Activated T-cell treated with anti-CD3 and anti-CD28 coated beads, Interleukin-2, amount 50 U/mL, for 24 hours (primary cell): ENCODE data around the gene MLLT1.
A peak's percentile ranks its signal among the peaks of the same experiment; 100 is the strongest.

Source experiments
- DNase-seq: peaks from one replicate; pipeline ENCODE4 v3.0.0-alpha.2; 2020
- H3K27ac Mint-ChIP-seq: 2 replicates; pipeline ENCODE4 v1.8.0; 2020; ENCODE audit warnings: mild to moderate bottlenecking, mixed read lengths
- H3K27me3 Mint-ChIP-seq: 2 replicates; pipeline ENCODE4 v1.8.0; 2020; ENCODE audit warnings: mixed read lengths
- H3K36me3 Mint-ChIP-seq: 2 replicates; pipeline ENCODE4 v1.8.0; 2020; ENCODE audit warnings: low read depth, mixed read lengths
- H3K4me1 Mint-ChIP-seq: 2 replicates; pipeline ENCODE4 v1.8.0; 2020; ENCODE audit warnings: low read depth, mixed read lengths
- H3K4me3 Mint-ChIP-seq: 2 replicates; pipeline ENCODE4 v1.8.0; 2020; ENCODE audit warnings: mild to moderate bottlenecking, moderate library complexity, mixed read lengths
- H3K9me3 Mint-ChIP-seq: 2 replicates; pipeline ENCODE4 v1.8.0; 2020; ENCODE audit warnings: mixed read lengths

MLLT1 gene

DNA sequence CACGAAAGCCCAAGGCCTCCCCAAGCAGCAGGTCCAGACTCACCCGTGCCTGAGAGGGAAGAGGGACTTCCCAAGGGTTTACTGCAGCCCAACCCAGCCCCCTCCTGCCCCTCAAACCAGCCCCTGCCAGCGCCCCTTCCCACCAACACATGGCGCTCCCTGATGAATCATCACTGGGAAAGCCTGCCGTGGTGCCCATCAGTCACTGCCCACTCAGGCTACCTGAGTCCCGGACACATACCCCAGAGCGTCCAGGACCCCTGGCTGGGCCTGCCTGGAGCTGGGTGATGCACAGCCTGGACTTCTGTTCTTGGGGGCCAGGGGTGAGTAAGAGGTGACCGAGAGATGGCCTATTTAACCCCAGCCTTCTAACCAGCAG is 60.6 kb downstream of the MLLT1 start:
- no peaks in the 10 kb centered on the region for H3K4me1 Mint-ChIP-seq
- H3K36me3 Mint-ChIP-seq, result peaks cover 53% of the 10 kb centered on the region
- DNase-seq, result no peak
- H3K9me3 Mint-ChIP-seq, result no peaks in the 10 kb centered on the region
- H3K27me3 Mint-ChIP-seq, result no peaks in the 10 kb centered on the region
- no peak overlapping the region for H3K4me3 Mint-ChIP-seq
- no peak overlapping the region for H3K27ac Mint-ChIP-seq

- Mint-ChIP-seq H3K27me3 (no peaks in the 10 kb centered on the region), H3K27ac (no peak overlapping the region), H3K36me3 (peaks cover 50% of the 10 kb centered on the region), H3K4me3 (no peak overlapping the region), H3K9me3 (no peaks in the 10 kb centered on the region), H3K4me1 (no peaks in the 10 kb centered on the region)
- DNase-seq, result peak; percentile 91
These were observed 61.2 kb downstream of the MLLT1 start for GRCh38 chr19:6218491-6219146.

GRCh38 chr19:6217752-6218334 is 61.9 kb downstream of the MLLT1 start:
- H3K4me1 Mint-ChIP-seq, result no peaks in the 10 kb centered on the region
- H3K4me3 Mint-ChIP-seq, result no peak overlapping the region
- no peak for DNase-seq
- H3K36me3 Mint-ChIP-seq, result peaks cover 49% of the 10 kb centered on the region
- no peaks in the 10 kb centered on the region for H3K27me3 Mint-ChIP-seq
- no peaks in the 10 kb centered on the region for H3K9me3 Mint-ChIP-seq
- H3K27ac Mint-ChIP-seq, result no peak overlapping the region

DNA sequence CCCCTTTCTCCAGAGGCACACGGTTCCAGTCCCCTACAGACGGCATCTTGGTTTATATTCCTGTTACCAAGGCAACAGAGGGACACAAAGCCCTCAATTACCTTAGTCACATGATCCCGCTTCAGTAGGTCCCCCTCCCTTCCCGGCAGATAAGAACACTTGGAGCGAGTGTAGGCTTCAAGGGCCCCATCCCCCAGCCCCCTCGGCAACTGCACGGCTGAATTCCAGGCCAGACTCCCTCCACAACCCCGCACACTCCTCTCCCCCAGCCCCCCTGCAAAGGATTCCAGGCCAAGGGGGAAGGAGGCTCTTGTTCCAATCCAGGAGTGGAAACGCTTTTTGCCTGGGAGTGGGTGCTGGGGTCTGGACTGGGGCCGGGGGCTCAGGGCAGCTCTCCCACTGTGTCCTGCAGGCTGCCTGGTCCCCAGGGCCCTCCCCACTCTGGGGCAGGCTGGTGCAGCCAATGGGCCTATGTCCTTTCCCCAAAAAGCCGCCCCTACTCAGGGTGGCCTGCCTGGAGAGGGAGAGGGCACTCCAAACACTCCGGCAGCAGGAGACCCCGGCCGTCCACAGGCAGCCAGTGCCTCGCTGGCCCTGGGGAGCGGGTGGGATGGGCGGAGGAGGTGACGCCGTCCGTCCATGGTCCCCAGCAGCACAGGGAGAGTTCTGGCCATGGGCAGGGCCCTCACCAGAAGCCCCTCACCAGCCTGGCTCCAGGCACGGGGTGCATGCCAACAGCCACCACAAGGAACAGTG is 62.6 kb downstream of the MLLT1 start:
- no peak for DNase-seq
- H3K27me3 Mint-ChIP-seq, result no peaks in the 10 kb centered on the region
- H3K27ac Mint-ChIP-seq, result no peak overlapping the region
- no peak overlapping the region for H3K4me3 Mint-ChIP-seq
- no peaks in the 10 kb centered on the region for H3K4me1 Mint-ChIP-seq
- no peaks in the 10 kb centered on the region for H3K9me3 Mint-ChIP-seq
- H3K36me3 Mint-ChIP-seq, result peaks cover 46% of the 10 kb centered on the region

DNA sequence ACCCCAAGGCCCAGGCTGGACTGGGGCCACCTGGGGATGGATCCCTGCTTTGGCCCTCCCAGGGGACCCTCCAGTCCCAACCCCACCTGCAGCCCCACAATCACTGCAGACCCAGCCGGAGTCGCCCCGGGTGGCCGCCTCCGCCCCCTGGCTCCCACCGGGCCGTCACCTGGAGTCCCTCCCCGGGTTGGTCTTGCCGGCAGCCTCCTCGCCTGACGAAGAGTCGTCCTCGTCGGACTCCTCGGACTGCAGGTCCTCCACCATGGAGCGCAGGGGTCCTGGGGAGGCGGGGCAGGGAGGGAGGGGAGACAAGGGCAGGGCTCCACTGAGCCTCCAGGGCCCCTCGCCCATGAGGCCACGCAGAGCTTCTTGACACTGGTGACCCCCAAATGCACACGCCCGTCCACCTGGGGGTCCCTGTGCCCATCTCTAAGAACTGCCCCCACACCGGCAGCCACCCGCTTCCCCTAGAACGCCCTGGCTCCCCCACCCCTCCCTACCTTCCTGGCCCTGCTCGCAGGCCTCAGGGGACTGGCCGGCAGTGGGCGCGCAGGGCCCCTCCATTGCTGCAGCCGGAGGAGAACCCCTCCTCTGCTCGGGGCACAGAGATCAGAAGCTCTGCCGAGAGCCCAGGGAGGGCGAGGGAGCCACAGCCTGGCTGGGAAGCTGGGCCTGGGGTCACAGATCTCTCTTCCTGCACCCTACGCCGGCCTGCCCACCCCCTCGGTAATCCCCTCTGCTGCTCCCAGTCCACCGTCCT is 63.4 kb downstream of the MLLT1 start:
- DNase-seq, result no peak
- Mint-ChIP-seq H3K27me3 (no peaks in the 10 kb centered on the region), H3K9me3 (no peaks in the 10 kb centered on the region), H3K4me1 (no peaks in the 10 kb centered on the region), H3K36me3 (peaks cover 44% of the 10 kb centered on the region), H3K27ac (no peak overlapping the region), H3K4me3 (no peak overlapping the region)

DNA sequence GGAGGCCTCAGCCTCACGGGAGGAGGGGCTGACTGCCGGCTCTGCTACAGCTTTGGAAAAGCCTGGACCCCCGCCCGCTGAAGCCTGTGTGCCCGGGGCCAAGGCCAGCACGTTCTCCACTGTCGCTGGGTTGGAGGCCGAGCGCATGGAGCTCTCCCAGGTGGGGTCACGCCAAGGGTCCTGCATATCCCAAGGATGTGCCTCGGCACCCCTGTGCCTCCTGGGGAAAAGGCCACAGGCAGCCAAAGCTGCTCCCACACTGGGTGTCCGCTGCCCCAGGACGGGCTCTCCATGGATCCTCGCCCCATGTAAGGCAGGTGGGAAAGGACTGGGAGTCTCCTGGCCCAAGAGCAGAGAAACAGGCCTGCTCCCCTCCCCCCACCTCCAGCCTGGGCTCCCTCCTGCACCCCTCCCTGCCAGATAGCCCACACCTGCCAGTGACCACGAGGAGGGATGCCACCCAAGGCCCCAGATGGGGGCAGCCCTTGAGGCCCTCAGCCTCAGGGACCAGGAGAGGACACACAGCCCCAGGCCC is 64.0 kb downstream of the MLLT1 start:
- Mint-ChIP-seq H3K9me3 (no peaks in the 10 kb centered on the region), H3K27ac (no peak overlapping the region), H3K36me3 (peaks cover 45% of the 10 kb centered on the region), H3K27me3 (no peaks in the 10 kb centered on the region), H3K4me1 (no peaks in the 10 kb centered on the region), H3K4me3 (no peak overlapping the region)
- no peak for DNase-seq

DNA sequence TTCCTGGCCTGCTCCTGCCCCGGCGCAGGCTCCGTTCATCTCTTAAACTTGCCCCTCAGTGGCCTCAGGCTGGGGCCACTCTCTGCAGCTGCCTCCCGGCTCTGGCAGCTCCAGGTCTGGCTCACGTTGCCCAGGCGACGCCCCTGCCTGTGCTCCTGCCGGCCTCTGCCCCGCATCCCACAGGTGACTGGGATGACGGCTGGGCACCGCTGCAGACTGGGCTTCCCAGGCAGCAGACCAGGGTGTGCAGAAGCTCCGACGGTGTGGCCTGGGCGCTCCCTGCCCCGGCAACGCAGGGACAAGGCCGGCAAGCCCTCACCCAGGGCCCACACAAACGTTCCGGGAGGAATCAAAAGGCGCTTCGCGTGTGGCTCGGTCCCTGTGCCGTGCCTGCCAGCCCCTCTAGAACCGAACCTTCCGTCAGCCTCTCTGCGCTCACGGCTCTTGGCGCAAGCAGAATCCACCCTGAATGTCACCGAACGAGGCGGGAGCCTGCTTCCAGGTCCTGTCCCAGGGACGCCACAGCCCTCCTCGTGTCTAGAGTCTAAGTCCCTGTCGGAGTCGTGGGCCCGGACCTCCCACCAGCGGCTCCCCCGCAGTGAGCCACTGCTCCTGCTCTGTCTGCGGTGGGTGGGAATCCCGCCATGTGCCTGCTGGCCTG is 64.8 kb downstream of the MLLT1 start:
- H3K4me1 Mint-ChIP-seq, result no peaks in the 10 kb centered on the region
- H3K4me3 Mint-ChIP-seq, result no peak overlapping the region
- DNase-seq, result no peak
- H3K27me3 Mint-ChIP-seq, result no peaks in the 10 kb centered on the region
- no peaks in the 10 kb centered on the region for H3K9me3 Mint-ChIP-seq
- no peak overlapping the region for H3K27ac Mint-ChIP-seq
- peaks cover 45% of the 10 kb centered on the region for H3K36me3 Mint-ChIP-seq

GRCh38 chr19:6213696-6214641 is 65.8 kb downstream of the MLLT1 start:
- H3K36me3 Mint-ChIP-seq, result peaks cover 41% of the 10 kb centered on the region
- no peaks in the 10 kb centered on the region for H3K4me1 Mint-ChIP-seq
- no peaks in the 10 kb centered on the region for H3K27me3 Mint-ChIP-seq
- no peak overlapping the region for H3K4me3 Mint-ChIP-seq
- H3K9me3 Mint-ChIP-seq, result no peaks in the 10 kb centered on the region
- H3K27ac Mint-ChIP-seq, result no peak overlapping the region
- DNase-seq, result no peak

- Mint-ChIP-seq H3K36me3 (peaks cover 37% of the 10 kb centered on the region), H3K4me1 (no peaks in the 10 kb centered on the region), H3K27me3 (no peaks in the 10 kb centered on the region), H3K4me3 (no peak overlapping the region), H3K27ac (no peak overlapping the region), H3K9me3 (no peaks in the 10 kb centered on the region)
- DNase-seq, result no peak
These were observed 66.5 kb downstream of the MLLT1 start for GRCh38 chr19:6213266-6213595.

DNA sequence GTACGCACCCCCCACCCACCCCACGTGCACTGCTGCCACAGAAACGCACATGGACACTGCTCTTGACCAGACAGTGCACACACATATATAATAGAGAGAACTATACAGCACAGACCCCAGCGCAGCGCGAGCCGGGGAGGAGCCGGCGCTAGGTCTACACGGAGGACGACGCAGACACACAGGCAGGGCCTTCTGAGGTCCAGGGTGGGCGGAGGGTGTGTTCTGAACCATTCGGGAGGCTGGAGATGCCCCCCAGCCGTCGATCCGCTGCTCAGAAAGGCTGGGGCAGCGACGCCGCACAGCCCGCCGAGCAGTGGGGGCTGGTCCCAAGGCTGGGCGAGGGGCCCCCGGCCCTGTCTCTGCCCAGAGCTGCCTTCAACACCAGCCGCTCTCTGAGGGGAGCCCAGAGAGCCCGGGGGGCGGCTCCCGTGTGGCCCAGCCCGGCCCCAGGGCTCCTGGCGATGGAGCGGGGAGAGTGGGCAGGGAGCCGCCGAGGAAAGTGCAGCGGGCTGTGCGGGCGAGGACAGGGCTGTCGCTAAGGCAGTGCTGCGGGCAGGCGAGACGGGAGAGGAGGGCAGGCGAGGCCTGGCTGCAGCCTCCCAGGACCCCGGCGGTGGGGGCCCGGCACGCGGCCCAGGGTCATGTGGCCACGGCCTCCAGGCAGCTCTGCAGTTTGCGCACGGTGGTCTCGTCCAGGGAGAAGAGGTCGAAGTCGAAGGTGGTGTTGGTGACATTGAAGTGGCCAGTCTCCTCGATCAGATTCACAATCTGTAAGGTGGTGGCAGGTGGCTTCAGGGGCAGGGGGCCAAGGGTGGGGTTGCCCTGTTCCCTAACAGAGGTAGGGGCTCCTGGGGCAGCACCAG is 67.1 kb downstream of the MLLT1 start:
- H3K27ac Mint-ChIP-seq, result no peak overlapping the region
- no peak for DNase-seq
- no peaks in the 10 kb centered on the region for H3K9me3 Mint-ChIP-seq
- peaks cover 33% of the 10 kb centered on the region for H3K36me3 Mint-ChIP-seq
- no peaks in the 10 kb centered on the region for H3K27me3 Mint-ChIP-seq
- no peak overlapping the region for H3K4me3 Mint-ChIP-seq
- H3K4me1 Mint-ChIP-seq, result no peaks in the 10 kb centered on the region

- DNase-seq, result no peak
- Mint-ChIP-seq H3K4me1 (no peaks in the 10 kb centered on the region), H3K36me3 (peaks cover 31% of the 10 kb centered on the region), H3K4me3 (no peak overlapping the region), H3K9me3 (no peaks in the 10 kb centered on the region), H3K27ac (no peak overlapping the region), H3K27me3 (no peaks in the 10 kb centered on the region)
These were observed 68.0 kb downstream of the MLLT1 start for GRCh38 chr19:6211632-6212402.
